HG03103 (cell line): Measurements from ENCODE around the gene SSBP4.
A peak's percentile ranks its signal among the peaks of the same experiment; 100 is the strongest.
"Not testable (repeated sequence)": the region's sequence is repeated elsewhere in the genome, so short reads cannot be mapped to it uniquely, and the experiment has no call there.

ENCODE experiments used
- ATAC-seq: cut with Tn5 transposase; IDR thresholded peaks from one replicate; pipeline ENCODE4 v1.9.1; 2021; ENCODE audit warnings: low read depth; ENCODE audit not compliant: unreplicated experiment

SSBP4 gene

DNA sequence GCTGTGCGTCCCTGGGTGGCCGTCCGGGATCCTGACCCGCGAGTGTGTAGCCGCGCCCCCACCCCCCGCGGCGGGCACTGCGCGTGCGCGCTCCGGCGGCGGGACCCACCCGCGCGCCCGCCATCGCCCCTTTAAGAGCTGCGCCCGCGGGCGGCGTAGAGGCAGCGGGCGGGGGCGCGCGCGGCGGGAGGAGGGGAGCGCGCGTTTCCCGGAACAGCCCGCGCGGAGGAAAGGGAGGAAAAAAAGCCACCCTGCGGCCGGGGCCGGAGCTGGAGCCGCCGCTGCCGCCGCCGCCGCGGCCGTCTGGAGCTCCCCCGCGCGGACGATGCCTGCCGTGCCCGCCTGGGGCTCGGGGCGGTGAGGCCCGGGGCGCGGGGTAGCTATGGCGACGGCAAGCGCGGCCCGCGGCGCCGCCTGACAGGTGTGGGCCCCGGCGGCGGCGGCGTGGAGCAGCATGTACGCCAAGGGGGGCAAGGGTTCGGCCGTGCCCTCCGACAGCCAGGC lies at the start of gene SSBP4:
Gene SSBP4, plus strand, starts transcription at position 204 of the 504 bp plus-strand sequence. Its CDS starts 251 bp downstream, at position 455.
- ATAC-seq: peak; percentile 37

DNA sequence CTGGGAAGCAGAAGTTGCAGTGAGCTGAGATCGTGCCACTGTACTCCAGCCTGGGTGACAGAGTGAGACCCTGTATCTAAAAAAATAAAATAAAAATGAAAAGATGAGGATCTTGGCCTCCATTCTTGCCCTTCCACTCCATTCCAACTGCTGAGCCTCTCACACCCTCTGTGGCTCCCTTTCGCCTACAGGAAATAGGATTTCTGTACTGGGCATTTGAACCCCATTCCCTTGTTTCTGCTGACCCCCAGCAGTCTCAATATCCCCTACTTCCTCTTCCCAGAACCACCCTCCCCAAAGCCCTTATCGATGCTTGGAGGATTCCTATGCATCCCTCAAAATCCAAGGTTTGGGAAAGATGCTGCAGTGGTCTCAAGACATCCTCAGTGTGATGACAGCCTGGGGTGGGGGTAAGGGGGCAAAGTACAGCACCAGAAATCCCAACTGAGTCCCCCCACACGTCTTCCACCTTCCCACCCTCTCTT lies 45.7 kb upstream of the SSBP4 start:
- ATAC-seq: no peak

DNA sequence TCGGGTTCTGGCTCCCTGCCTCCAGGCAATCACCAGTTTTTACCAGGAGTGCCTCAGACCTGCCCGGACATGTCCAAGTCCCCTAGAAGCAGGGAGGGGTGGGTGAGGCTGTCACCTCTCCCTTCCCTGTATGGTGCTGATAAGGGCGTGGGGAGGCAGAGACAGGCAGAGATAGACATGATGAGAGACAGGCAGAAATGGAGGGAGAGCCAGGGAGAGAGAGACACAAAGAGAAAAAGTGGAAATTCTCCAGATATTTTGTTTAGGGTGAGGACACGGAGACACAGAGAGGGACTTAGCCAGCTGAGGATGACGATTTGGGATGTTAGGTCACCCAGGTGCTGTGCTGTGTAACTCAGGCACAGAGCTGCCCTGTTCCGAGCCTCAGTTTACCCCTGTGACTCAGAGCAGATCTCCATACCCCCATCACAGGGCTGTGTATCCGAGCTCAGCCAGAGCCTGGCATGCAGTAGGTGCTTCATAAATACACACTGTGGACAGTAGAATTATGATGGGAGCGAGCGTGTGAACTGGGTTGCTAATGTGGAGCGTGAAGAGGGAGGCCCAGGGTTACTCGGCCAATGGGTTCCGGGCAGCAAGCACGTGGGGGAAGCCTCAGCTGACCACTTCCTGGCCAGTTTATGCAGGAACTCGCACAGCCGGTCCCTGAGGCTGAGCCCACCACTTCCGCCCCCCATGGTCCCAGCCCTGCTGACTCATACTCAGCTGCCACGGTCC lies 45.1 kb upstream of the SSBP4 start:
- ATAC-seq: peak; percentile 75

DNA sequence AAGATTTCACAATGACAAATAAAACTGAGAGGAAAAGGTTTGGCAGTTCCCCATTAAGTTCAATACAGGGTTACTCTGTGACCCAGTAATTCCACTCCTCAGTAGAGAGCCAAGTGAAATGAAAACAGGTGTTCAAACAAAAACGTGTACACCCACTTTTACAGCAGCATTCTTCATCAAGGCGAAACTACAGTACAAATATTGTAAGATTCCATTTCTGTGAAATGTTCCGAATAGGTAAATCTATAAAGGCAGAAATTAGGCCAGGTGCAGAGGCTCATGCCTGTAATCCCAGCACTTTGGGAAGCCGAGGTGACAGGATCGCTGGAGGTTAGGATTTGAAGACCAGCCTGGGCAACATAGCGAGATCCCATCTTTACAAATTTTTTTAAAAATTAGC lies 42.2 kb upstream of the SSBP4 start:
- no peak for ATAC-seq

GRCh38 chr19:18379803-18380747 lies 39.1 kb upstream of the SSBP4 start:
- no peak for ATAC-seq

DNA sequence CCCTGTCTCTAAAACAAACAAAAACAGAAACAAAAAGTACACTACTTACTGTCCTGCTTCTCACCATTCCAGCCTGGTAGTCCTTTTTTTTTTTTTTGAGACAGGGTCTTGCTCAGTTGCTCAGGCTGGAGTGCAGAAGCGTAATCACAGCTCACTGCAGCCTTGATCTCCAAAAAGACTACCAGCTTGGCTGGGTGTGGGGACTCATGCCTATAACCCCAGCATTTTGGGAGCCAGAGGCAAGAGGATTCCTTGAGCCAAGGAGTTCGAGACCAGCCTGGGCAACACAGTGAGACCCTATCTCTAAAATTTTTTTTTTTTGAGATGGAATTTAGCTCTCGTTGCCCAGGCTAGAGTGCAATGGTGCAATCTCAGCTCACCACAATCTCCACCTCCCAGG lies 38.4 kb upstream of the SSBP4 start:
- no peak for ATAC-seq

GRCh38 chr19:18383622-18384021 lies 35.6 kb upstream of the SSBP4 start:
- not testable (repeated sequence) for ATAC-seq

DNA sequence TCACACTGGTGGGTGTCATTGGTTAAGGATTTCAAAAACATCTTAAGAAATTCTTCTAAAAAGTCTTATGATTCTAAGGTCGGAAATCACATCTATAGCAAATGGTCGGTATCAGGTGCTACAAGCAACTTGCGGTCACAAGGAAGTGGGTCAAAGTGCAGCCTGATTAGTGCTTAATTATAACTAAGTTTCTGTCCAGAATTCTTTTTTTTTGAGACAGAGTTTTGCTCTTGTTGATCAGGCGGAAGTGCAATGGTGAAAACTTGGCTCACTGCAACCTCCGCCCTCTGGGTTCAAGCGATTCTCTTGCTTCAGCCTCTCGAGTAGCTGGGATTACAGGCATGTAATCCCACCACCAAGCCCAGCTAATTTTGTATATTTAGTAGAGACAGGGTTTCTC lies 34.4 kb upstream of the SSBP4 start:
- ATAC-seq: no peak

- no peak for ATAC-seq
Measured at GRCh38 chr19:18385359-18385674, 33.9 kb upstream of the SSBP4 start.

GRCh38 chr19:18385675-18386542 lies 33.3 kb upstream of the SSBP4 start, which contains the start of gene GDF15:
Gene GDF15 (plus strand): TSS chr19:18386158. CDS start chr19:18386190, 32 bp downstream.
- ATAC-seq: no peak

GRCh38 chr19:18386543-18387271 lies 32.5 kb upstream of the SSBP4 start:
- ATAC-seq: no peak

GRCh38 chr19:18388100-18388959 lies 30.9 kb upstream of the SSBP4 start:
- peak; percentile 67 for ATAC-seq

DNA sequence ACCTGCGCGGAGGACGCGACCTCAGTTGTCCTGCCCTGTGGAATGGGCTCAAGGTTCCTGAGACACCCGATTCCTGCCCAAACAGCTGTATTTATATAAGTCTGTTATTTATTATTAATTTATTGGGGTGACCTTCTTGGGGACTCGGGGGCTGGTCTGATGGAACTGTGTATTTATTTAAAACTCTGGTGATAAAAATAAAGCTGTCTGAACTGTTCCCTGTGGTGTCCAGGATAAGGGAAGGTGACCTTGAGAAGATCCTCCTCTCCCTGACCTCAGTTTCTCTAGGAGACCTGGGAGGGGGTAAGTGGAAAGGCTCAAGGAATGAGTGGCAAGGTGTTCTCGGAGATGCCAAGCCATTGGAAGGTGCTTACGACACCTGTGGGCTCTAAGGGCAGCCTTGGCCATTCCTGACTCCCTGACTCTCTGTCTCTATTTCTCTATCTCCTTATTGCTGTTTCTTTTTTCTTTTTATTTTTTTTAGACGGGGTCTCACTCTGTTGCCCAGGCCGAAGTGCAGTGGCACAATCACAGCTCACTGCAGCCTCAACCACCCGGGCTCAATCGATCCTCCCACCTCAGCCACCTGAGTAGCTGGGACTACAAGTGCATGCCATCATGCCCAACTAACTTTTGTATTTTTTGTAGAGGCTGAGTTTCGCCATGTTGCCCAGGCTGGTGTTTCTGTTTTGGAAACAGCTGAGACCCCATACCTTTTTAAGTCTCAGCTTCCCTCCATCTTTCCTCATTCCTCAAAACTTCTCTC lies 30.1 kb upstream of the SSBP4 start:
- ATAC-seq: no peak

DNA sequence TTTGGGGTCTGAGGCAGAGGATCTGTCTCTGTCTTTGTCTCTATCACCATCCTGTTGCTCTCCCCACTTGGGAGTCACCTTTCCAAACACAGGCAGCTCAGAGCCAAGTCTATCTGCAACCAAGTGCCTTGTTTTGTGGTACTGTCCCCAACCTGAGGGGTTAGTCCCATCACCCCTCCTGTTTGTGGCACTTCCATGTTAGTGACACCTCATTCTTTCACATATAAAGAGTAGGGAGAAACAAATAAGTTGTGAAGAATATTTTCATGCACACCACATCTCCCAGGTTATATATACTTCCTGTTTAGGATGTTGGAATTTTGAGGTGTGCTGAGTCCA lies 29.5 kb upstream of the SSBP4 start:
- ATAC-seq: no peak

DNA sequence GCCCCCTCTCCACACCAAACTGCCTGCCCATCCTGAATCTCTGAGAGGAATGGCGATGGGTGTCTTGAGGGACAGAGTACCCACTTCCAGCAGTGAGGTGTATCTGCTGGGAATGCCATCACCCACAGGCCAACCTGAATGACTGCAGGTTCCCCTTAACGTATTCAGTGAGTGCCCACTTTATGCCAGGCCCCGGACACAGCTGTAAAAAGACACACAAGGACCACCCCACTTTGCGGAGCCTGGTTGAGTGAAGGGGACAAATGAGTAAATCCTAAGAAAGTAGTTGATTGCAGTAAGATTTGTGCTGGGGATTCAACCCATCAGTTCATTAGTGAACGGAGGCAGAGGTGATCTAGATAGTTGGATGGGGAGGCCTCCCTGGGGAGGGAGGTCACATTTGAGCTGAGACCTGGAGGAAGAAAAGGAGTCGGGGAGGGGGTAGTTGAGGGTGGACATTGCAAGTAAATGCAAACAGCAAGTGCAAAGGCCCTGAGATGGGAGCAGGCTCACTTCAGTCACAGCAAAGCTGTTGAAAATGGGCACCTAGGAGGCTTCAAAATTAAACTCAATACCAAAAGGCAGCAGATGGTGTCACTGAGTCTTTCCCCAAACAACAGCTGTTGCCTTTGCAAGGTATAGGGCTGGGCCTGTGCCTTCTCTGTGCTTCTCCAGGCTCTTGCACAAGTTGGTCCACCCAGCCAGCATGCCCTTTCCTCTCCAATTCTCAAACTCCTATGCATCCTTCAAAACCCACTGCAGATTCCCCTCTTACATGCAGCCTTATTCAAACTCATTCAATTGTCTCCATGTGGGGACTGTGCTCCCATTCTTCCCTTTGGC lies 28.9 kb upstream of the SSBP4 start:
- ATAC-seq: no peak

- ATAC-seq: no peak
Measured at GRCh38 chr19:18391509-18392075, 27.6 kb upstream of the SSBP4 start.

DNA sequence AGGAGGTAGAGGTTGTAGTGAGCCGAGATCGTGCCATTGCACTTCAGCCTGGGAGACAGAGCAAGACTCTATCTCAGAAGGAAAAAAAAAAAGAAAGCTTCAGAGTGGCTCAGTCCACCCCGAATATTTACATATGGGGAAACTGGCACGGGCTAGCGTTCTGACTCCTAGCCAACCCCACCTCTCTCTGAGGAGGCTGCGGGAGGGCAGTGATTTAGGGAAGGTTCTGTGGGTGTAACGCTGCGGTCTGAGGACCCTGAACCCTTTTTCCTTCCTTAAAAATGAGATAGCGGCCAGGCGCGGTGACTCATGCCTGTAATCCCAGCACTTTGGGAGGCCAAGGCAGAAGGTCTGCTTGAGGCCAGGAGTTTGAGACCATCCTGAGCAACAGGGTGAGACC lies 26.8 kb upstream of the SSBP4 start:
- no peak for ATAC-seq
